KG1 (cell line): ENCODE data around the gene PIBF1.

Experiments used
- DNase-seq: peaks from one replicate; lab custom pipeline; 2025; lab: John Stamatoyannopoulos, UW

Gene PIBF1

DNA sequence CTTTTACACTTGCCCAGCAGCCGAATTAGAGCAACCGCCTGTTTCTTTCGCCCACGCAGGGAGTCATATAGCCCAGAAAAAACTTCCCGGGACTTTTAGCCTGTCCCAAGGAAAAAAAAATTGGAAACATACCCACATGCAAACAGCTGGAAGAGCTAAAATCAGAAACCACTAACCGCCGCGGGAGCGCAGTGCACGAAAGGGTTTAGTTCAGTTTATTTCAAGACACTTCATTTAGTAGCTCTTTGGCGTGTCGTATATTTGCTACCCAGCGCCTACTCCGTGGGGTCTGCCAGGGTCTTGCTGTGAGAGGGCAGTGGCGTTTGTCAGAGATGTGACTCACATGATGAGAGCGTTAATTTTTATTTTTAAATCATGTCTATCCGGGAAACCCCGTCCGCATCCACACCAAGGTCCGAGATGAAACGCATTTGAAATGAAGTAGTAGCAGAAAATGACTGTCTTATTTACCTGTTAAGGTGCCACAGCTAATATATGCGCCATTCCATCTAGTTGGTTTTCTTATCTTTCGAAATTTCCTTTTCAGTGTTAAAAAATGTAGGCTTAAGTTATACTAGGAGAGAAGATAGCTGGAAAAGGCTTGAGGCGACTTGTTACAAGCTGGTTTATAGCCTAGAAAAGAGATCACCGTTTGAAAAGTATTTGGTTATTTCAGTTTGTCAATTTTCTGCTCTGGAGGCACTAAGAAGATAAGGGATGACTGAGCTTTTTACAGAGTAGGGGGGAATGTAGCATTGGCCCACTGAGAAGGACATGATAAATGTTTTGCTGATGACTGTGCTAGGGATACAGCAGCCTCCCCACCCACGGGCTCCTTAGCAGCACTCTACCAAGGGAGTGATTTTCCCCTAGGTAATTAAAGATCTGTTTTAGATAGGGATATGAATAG is 278.6 kb downstream of the PIBF1 start:
- no peak for DNase-seq

DNA sequence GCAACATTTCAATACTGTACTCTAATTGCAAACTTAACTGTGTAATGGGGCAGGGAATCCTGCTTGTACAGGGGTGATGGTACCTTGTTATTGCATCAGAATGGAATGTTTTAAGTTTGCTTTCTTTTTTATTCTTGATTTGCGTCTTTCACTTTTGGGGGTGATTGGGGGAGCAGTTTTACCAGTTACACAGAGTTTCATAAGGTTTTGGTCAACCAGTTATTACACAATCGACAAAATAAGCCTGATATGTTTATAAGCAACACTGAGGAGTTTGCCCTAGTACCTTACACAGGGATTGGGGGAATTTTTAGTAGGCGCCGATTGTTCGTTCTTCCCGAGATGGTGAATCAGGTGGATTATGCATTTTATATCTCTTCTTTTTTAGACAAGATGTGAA is 279.5 kb downstream of the PIBF1 start:
- DNase-seq: no peak

DNA sequence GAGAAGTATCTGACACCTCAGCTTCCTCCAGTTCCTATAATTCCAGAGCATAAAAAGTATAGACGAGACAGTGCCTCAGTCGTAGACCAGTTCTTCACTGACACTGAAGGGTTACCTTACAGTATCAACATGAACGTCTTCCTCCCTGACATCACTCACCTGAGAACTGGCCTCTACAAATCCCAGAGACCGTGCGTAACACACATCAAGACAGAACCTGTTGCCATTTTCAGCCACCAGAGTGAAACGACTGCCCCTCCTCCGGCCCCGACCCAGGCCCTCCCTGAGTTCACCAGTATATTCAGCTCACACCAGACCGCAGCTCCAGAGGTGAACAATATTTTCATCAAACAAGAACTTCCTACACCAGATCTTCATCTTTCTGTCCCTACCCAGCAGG is 279.9 kb downstream of the PIBF1 start:
- DNase-seq: no peak

DNA sequence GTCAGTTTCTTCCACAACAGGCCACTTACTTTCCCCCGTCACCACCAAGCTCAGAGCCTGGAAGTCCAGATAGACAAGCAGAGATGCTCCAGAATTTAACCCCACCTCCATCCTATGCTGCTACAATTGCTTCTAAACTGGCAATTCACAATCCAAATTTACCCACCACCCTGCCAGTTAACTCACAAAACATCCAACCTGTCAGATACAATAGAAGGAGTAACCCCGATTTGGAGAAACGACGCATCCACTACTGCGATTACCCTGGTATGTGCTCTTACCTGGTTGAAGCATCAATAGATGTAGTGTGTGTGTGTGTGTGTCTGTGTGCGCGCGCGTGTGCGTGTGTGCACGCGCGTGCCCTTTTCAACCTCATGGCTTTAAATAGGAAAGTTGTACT is 280.5 kb downstream of the PIBF1 start:
- no peak for DNase-seq

DNA sequence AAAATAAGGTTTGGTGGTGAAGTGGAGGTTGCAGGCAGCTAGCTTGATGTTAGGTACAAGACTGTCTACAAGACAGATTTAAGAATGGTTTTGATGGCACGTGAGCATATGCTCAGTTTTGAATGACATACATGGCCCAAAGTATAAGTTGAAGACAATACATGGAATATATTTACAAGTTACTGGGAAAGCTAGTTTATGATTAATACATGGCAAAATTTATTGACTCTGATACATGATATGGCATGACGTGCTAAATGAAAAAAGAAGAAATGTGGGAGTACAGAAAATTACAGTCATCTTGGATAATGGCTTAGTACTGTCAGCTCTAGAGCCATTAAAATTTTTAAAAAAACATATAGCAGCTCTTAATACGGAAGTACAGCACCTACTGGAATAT is 281.2 kb downstream of the PIBF1 start:
- DNase-seq: no peak

DNA sequence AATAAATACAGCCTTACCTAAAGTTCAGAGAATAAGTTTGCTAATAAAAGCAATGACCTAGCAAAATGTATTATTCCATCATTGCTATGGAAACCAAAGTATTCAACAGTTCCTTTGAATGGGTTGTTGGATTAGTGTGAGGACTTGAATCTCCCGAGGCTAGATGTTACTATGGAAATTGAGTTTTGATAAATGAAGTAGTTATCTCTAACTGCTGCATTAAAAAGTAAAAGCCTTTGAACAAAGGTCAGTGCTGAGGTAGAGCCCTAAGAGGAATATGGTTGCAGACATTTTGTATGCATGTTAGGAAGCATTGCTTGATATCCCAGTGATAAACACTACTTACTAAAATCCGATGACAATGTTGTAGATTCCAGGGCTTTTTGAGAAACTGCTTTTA is 283.1 kb downstream of the PIBF1 start:
- DNase-seq: no peak

DNA sequence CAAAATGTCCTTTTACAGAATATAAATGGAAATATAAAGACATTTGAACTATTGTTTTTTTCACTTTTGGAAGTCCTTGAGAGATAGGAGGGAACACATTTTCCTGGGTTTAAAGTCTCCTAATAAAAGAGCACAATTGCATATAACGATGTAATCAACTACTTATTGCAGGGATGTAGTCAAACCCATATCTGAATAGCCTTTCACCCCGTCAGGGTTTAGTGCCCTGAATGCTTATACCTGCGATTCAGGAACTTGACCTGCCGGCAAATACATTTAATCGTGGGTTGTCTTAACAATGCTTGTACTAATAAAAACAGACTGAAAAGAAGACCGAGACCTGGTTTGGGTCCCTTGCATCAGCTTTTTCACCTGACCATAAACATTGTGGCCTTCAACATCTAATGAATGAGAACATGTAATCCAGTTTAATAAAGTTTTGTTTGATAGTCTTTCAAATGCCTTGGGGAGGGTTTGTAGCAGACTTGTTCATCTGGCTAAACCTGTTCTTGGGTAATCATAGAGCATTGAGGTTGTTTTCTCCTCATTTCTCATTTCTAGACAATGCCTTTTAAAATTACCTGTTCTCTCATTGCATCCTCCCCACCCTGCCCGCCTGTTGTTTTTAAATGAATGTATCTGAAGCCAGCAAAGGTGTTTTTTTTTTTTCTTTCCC is 283.9 kb downstream of the PIBF1 start:
- DNase-seq: no peak
